HL-60 (cell line): Measurements from ENCODE around the gene THBS4.

Source experiments
- DNase-seq, 2 experiments: peaks; one replicate each; pipeline ENCODE4 v3.0.0-alpha.2; 2010 to 2020; ENCODE audit warnings: low read depth in 1 of 2, low spot score in 1 of 2
- H3K27ac ChIP-seq: fragments of 250-450 bp; sonication (Bioruptor Pico); replicated peaks from 2 replicates; pipeline ENCODE4 v1.5.1; 2020; ENCODE audit warnings: mild to moderate bottlenecking, moderate library complexity
- H3K27me3 ChIP-seq: fragments of 250-450 bp; sonication (Bioruptor Pico); 2 replicates; pipeline ENCODE4 v1.5.1; 2021; ENCODE audit warnings: mild to moderate bottlenecking, moderate library complexity; ENCODE audit not compliant: insufficient read depth, poor library complexity, severe bottlenecking
- H3K4me3 ChIP-seq: replicated peaks from 2 replicates; pipeline ENCODE4 v1.5.1; 2011; ENCODE audit warnings: mild to moderate bottlenecking, control low read depth, low read length; ENCODE audit not compliant: insufficient read depth
- GABPA ChIP-seq: IDR thresholded peaks from 2 replicates; pipeline ENCODE4 v1.6.1; 2012; ENCODE audit warnings: low read depth
- POLR2AphosphoS5 ChIP-seq: IDR thresholded peaks from 2 replicates; pipeline ENCODE4 v1.6.1; 2012; ENCODE audit warnings: low read depth
- REST ChIP-seq: IDR thresholded peaks from 2 replicates; pipeline ENCODE4 v1.6.1; 2012; ENCODE audit warnings: low read depth; ENCODE audit not compliant: insufficient replicate concordance
- SPI1 ChIP-seq: IDR thresholded peaks from 2 replicates; pipeline ENCODE4 v1.6.1; 2012; ENCODE audit warnings: low read depth, mild to moderate bottlenecking, borderline replicate concordance
- TF ChIP-seq, protein P1 (sequence below): IDR thresholded peaks from one replicate; pipeline ENCODE4 v1.5.1; 2011; ENCODE audit warnings: low read length, control low read depth, inconsistent platforms; ENCODE audit not compliant: insufficient read depth

Gene THBS4

GRCh38 chr5:80036615-80037014 is 1.5 kb downstream of the THBS4 start:
- Histone ChIP-seq H3K4me3 (no peak overlapping the region), H3K27ac (no peak overlapping the region), H3K27me3 (peaks cover 8% of the 10 kb centered on the region)
- TF ChIP-seq REST = no peak
- no peak for TF ChIP-seq POLR2AphosphoS5
- TF ChIP-seq GABPA = no peak
- no peak for TF ChIP-seq SPI1
- TF ChIP-seq, protein P1, sequence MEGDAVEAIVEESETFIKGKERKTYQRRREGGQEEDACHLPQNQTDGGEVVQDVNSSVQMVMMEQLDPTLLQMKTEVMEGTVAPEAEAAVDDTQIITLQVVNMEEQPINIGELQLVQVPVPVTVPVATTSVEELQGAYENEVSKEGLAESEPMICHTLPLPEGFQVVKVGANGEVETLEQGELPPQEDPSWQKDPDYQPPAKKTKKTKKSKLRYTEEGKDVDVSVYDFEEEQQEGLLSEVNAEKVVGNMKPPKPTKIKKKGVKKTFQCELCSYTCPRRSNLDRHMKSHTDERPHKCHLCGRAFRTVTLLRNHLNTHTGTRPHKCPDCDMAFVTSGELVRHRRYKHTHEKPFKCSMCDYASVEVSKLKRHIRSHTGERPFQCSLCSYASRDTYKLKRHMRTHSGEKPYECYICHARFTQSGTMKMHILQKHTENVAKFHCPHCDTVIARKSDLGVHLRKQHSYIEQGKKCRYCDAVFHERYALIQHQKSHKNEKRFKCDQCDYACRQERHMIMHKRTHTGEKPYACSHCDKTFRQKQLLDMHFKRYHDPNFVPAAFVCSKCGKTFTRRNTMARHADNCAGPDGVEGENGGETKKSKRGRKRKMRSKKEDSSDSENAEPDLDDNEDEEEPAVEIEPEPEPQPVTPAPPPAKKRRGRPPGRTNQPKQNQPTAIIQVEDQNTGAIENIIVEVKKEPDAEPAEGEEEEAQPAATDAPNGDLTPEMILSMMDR = no peak
- no peak for DNase-seq

GRCh38 chr5:80037366-80037765 is 2.2 kb downstream of the THBS4 start:
- TF ChIP-seq POLR2AphosphoS5 (no peak), REST (no peak), SPI1 (no peak), GABPA (no peak)
- TF ChIP-seq, protein P1 = no peak
- H3K27ac ChIP-seq = no peak overlapping the region
- no peak for DNase-seq
- peaks cover 8% of the 10 kb centered on the region for H3K27me3 ChIP-seq
- no peak overlapping the region for H3K4me3 ChIP-seq

DNA sequence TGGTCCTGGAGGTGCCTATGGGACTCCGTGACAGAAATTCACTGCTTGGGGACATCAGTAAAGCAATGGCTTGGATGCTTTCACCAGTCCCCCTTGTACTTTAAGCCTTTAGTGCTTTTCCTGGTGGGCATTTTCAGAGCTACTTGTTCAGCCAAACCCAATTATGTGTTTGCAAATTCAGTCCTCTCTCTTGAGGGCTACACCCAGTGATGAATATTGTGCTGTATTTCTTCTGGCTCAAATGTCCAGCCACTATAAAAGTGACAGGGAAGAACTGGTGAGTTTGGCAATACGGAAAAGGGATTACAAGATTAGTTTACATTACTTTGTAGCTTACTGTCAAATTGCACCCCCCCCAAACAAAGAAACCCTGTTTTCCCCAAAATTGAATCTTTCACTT is 4.5 kb downstream of the THBS4 start:
- Histone ChIP-seq H3K27me3 (peaks cover 3% of the 10 kb centered on the region), H3K4me3 (no peak overlapping the region), H3K27ac (no peak overlapping the region)
- TF ChIP-seq REST (no peak), SPI1 (no peak), POLR2AphosphoS5 (no peak), GABPA (no peak)
- TF ChIP-seq, protein P1 = no peak
- DNase-seq = no peak
